Adrenal gland (tissue), 12 donors: ENCODE data around the gene STMN1. TPM values are rescaled to one million over a fixed set of nuclear protein-coding genes. Genes with fewer than 3 reads are reported as not detected.
A peak's percentile ranks its signal among the peaks of the same experiment; 100 is the strongest.

Experiments used
- DNase-seq, 7 donors: peaks; one replicate each; pipeline ENCODE4 v3.0.0-alpha.2; 2019 to 2020
- H3K27ac ChIP-seq, 5 donors: fragments of 200-600 bp; sonication (generic) in 4 of 5; 1 replicate in 3 of 5; 2 replicates in 2 of 5; pipeline versions ENCODE4 v1.5.1 to v1.8.0; 2016 to 2020; ENCODE audit warnings: mild to moderate bottlenecking in 1 of 5
- H3K27me3 ChIP-seq: fragments of 200-600 bp; 2 replicates; pipeline ENCODE4 v1.8.0; 2021
- H3K36me3 ChIP-seq, 2 donors: fragments of 200-600 bp; replicated peaks in 1 of 2; 1 replicate in 1 of 2; 2 replicates in 1 of 2; pipeline versions ENCODE4 v1.5.1 to v1.8.0; 2018 to 2022
- H3K4me1 ChIP-seq, 2 donors: fragments of 200-600 bp; replicated peaks in 1 of 2; 1 replicate in 1 of 2; 2 replicates in 1 of 2; pipeline versions ENCODE4 v1.5.1 to v1.8.0; 2018 to 2021
- H3K4me3 ChIP-seq, 4 donors: fragments of 200-600 bp; sonication (generic) in 3 of 4; one replicate each; pipeline ENCODE4 v1.5.1; 2016 to 2018
- H3K9me3 ChIP-seq, 3 donors: fragments of 200-600 bp; sonication (generic) in 1 of 3; replicated peaks in 1 of 3; 1 replicate in 2 of 3; 2 replicates in 1 of 3; pipeline versions ENCODE4 v1.5.1 to v1.8.0; 2016 to 2021
- POLR2A ChIP-seq, 2 donors: fragments of 450-650 bp; IDR thresholded peaks; one replicate each; pipeline ENCODE4 v1.6.1; 2017; ENCODE audit warnings: antibody characterized with exemption in 2 of 2, mild to moderate bottlenecking in 2 of 2, moderate library complexity in 1 of 2
- WGBS, 4 donors: extraction: QIAGEN DNeasy Blood & Tissue Kit in 2 of 4; methylation state at CpG; one replicate each; pipeline versions ENCODE4 v1.1.5 to v1.1.7; 2013 to 2017; 5-methylcytosine and 5-hydroxymethylcytosine counted together
- intact Hi-C, 2 donors: fragments of 100-400 bp; cut with DNase I; formaldehyde crosslinking; loops; one replicate each; pipeline versions ENCODE4 v1.14.1 to v1.15.0; 2022 to 2023
- polyA plus RNA-seq, 3 donors: library from polyadenylated mRNA; stranded (reverse); fragments of 200-250 nt in 2 of 3; fragments of 350-450 nt in 1 of 3; fragmentation: Illumina TruSeq in 1 of 3; extraction: RNeasy Lipid Tissue Mini Kit (QIAGEN cat#74804) in 1 of 3; gene quantifications; one replicate each; pipeline ENCODE4 v1.2.3, GENCODE V29; 2013 to 2014
- total RNA-seq, 9 donors: library from RNA; depleted of rRNA in 4 of 9; stranded (reverse); fragments of >200 nt in 4 of 9; fragments of 120-200 nt in 1 of 9; fragmentation: NEBNext Ultra II Directional in 1 of 9; extraction: Animal tissue kit (Norgen Biotek cat#: 25700) in 1 of 9; gene quantifications; one replicate each; pipeline versions ENCODE4 v1.1.0 to v1.2.4, GENCODE V29; 2013 to 2023
- TF ChIP-seq, protein P1 (sequence below), 6 experiments: fragments of 450-650 bp in 4 of 6; fragments of 200-600 bp in 2 of 6; sonication (generic) in 1 of 6; IDR thresholded peaks; 1 replicate in 5 of 6; 2 replicates in 1 of 6; pipeline versions ENCODE4 v1.5.1 to v1.8.0; 2016 to 2021; ENCODE audit warnings: antibody characterized with exemption in 6 of 6, mild to moderate bottlenecking in 2 of 6, moderate library complexity in 1 of 6
- donor health status: healthy with polysubstance abuse.
- donor health status: Bipolar disorder and iron deficiency.
- donor health status: DM: yes; HTN: yes; CAD: no.
- donor health status: DM: no; HTN: no; CAD: no.
- donor health status: DM: no; HTN: no; CAD: no.
- donor health status: DM: yes; HTN: yes; CAD: no.

The STMN1 gene
- total and polyA plus RNA-seq, 12 donors, result 7.9 to 242 (median 28.0) TPM

DNA sequence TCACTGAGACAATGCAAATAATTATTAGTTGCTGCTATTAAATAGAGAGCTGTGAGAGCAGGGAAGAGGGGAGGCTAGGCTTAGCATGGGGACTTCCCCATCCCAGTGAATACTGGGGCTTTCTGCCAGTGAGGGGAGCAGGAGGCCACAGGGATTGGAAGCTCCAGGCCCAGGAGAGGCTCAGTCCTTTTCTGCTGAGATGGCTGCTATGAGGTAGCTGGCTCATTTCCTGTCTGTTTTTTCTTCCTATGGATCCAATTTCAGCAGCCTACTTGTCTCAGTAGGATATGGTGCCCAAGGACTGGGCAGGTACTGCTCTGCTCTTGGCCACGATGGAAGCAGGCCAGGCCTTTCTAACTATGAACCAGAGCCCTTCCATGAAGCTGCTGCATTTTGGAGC is 10.0 kb downstream of the STMN1 start:
- Histone ChIP-seq H3K4me1 (peaks cover 0 to 11% of the 10 kb centered on the region in 2 donors), H3K36me3 (peaks cover 0 to 12% of the 10 kb centered on the region in 2 donors), H3K27ac (no peak overlapping the region), H3K27me3 (no peaks in the 10 kb centered on the region), H3K9me3 (no peaks in the 10 kb centered on the region), H3K4me3 (no peak overlapping the region)
- intact Hi-C loops, result loop anchor here in 1 of 2 donors (5.0 kb wide), 1 partner anchor 101 kb away; the partner anchor contains the start of gene PAFAH2
- TF ChIP-seq, protein P1, sequence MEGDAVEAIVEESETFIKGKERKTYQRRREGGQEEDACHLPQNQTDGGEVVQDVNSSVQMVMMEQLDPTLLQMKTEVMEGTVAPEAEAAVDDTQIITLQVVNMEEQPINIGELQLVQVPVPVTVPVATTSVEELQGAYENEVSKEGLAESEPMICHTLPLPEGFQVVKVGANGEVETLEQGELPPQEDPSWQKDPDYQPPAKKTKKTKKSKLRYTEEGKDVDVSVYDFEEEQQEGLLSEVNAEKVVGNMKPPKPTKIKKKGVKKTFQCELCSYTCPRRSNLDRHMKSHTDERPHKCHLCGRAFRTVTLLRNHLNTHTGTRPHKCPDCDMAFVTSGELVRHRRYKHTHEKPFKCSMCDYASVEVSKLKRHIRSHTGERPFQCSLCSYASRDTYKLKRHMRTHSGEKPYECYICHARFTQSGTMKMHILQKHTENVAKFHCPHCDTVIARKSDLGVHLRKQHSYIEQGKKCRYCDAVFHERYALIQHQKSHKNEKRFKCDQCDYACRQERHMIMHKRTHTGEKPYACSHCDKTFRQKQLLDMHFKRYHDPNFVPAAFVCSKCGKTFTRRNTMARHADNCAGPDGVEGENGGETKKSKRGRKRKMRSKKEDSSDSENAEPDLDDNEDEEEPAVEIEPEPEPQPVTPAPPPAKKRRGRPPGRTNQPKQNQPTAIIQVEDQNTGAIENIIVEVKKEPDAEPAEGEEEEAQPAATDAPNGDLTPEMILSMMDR (IDR thresholded peaks at IDR 0.05), result no peak
- no peak for TF ChIP-seq POLR2A (IDR thresholded peaks at IDR 0.05)
- WGBS, 4 donors, result 75 to 100% (median 80%) methylated on average over 1 of the region's 1 CpG
- no peak for DNase-seq

DNA sequence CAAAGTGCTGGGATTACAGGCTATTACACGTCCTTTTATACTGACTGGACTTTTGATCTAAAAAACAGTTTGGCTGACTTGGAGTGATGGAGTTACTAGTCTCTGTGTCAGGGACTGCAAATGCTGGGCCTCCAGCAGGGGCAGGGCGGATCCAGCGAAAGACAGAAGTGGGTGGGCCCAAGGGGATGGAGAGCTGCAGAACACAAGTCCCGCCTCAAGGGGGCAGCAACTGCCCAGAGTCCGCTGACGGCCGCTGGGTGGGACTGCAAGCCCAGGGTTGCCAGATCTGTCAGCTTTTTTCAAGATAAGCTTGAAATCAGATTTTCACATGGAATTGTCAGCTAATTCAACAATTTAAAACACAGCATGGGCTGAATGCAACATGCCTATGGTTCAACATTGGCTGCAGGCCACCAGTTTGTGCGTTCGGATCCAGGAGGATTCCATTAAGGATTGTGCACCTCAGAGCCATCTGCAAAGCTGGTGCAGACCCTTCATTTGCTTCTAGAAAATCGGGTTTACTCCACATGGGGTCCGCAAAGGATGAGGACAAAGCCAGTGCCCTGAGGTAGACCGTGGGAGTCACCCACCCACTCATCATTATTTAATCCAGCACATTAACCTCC is 10.7 kb downstream of the STMN1 start:
- Histone ChIP-seq H3K36me3 (peaks cover 0 to 6% of the 10 kb centered on the region in 2 donors), H3K4me3 (no peak overlapping the region), H3K9me3 (no peaks in the 10 kb centered on the region), H3K27ac (no peak overlapping the region), H3K4me1 (peaks cover 0 to 11% of the 10 kb centered on the region in 2 donors), H3K27me3 (no peaks in the 10 kb centered on the region)
- intact Hi-C loops, result loop anchor here (2.0 to 5.0 kb wide), 2 partner anchors 102 to 103 kb away; partner anchors contain the start of gene PAFAH2 (in 2 of the 2)
- TF ChIP-seq POLR2A (IDR thresholded peaks at IDR 0.05), result no peak
- TF ChIP-seq, protein P1 (IDR thresholded peaks at IDR 0.05), result peak; percentile 96 to 100 (median 99)
- 9 to 13% (median 11%) methylated on average over 12 of the region's 12 CpGs for WGBS, 4 donors
- DNase-seq, result peak; percentile 86 to 96 (median 91)

DNA sequence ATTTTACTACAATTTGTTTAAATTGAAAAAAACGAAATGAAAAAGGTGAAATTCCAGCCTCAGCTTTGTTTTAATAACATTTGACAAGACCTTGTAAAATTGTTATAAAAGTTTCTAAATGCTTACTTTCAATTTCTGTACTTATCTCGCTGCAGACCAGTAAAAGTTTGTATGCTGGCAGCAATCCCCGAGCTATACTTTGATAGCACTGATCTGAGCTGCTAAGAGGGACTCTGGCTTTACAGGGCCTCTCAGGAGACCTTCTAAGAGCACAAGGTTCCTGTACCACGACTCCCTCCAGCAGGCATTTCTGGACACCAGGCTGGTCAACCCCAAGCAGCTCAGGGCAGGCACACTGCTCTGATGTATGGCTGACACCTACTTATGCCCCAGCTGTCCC is 13.1 kb downstream of the STMN1 start:
- no peak for DNase-seq
- TF ChIP-seq, protein P1 (IDR thresholded peaks at IDR 0.05), result no peak
- no peak for TF ChIP-seq POLR2A (IDR thresholded peaks at IDR 0.05)
- peak overlapping the region in 2 of 5 donors; percentile 1 to 59 for H3K27ac ChIP-seq
- H3K27me3 ChIP-seq, result no peaks in the 10 kb centered on the region
- 69 to 79% (median 76%) methylated on average over 4 of the region's 4 CpGs for WGBS, 4 donors
- no peaks in the 10 kb centered on the region for H3K36me3 ChIP-seq
- no peak overlapping the region for H3K4me3 ChIP-seq
- H3K9me3 ChIP-seq, result no peaks in the 10 kb centered on the region
- intact Hi-C loops, result no loop called here
- H3K4me1 ChIP-seq, result peaks cover 0 to 17% of the 10 kb centered on the region in 2 donors

DNA sequence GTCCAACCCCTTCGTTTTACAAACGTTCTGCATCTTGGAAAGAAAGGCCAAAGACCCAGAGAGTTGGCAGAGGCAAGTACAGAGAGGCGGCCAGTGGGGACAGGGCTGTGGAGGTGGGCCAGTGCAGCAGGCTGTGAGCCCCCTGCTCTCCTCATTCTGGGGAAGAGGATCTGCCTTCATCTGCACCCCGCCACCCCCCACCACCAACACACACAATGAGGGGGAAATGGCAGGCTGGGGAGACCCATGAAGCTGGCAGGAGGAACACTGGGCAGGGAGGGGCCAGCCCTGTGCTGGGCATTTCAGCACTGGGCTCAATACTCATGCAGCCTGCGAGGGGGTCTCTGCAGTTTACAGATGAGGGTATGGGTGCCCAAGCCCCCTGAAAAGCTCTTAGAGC is 14.6 kb downstream of the STMN1 start:
- H3K9me3 ChIP-seq, result no peaks in the 10 kb centered on the region
- H3K27me3 ChIP-seq, result no peaks in the 10 kb centered on the region
- peaks cover 0 to 17% of the 10 kb centered on the region in 2 donors for H3K4me1 ChIP-seq
- no peak for TF ChIP-seq POLR2A (IDR thresholded peaks at IDR 0.05)
- TF ChIP-seq, protein P1 (IDR thresholded peaks at IDR 0.05), result no peak
- H3K36me3 ChIP-seq, result no peaks in the 10 kb centered on the region
- H3K27ac ChIP-seq, result peak overlapping the region in 1 of 5 donors; percentile 31
- H3K4me3 ChIP-seq, result no peak overlapping the region
- 78 to 85% (median 81%) methylated on average over 5 of the region's 5 CpGs for WGBS, 4 donors
- intact Hi-C loops, result no loop called here
- no peak for DNase-seq
